Measurements from ENCODE around the gene ZNF555. TPM values are rescaled to one million over a fixed set of nuclear protein-coding genes. Genes with fewer than 3 reads are reported as not detected.

Gene ZNF555
- total RNA-seq, 1 donor = 6.2 TPM

DNA sequence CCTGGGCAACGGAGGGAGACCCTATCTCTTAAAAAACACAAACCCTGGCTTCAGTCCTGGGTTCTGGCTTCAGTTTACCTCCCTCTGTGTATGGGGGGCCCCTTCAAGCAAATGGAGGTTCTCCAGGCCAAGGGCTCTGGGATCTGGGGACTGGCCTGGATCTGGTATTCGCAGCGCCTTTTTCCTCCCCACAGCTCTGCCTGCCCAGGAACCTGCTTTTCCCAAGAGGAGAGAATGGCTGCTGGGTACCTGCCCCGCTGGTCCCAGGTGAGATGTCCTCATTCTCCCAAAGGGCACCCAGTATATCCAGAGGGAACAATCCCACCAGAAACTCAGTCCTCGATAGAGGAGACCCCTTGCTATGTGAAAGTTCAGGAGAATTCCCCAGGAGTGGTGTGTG lies 18.4 kb upstream of the ZNF555 start:
- Histone ChIP-seq H3K4me2 (ENCODE audit: insufficient read depth, low read length) (no peak overlapping the region), H4K20me1 (ENCODE audit: insufficient read depth, low read length) (no peaks in the 10 kb centered on the region), H3K4me3 (ENCODE audit: insufficient read depth, low read length) (no peak overlapping the region), H3K27ac (ENCODE audit: low read depth, low read length) (no peak overlapping the region), H2AFZ (ENCODE audit: low read length) (no peak overlapping the region), H3K9me3 (ENCODE audit: low read depth, low read length) (peaks cover under 1% of the 10 kb centered on the region), H3K4me1 (ENCODE audit: insufficient read depth, low read length) (no peaks in the 10 kb centered on the region), H3K79me2 (ENCODE audit: insufficient read depth, low read length) (no peaks in the 10 kb centered on the region), H3K27me3 (ENCODE audit: insufficient read depth, low read length) (no peaks in the 10 kb centered on the region), H3K36me3 (ENCODE audit: insufficient read depth, low read length) (peaks cover 6% of the 10 kb centered on the region)
- TF ChIP-seq, protein P1, sequence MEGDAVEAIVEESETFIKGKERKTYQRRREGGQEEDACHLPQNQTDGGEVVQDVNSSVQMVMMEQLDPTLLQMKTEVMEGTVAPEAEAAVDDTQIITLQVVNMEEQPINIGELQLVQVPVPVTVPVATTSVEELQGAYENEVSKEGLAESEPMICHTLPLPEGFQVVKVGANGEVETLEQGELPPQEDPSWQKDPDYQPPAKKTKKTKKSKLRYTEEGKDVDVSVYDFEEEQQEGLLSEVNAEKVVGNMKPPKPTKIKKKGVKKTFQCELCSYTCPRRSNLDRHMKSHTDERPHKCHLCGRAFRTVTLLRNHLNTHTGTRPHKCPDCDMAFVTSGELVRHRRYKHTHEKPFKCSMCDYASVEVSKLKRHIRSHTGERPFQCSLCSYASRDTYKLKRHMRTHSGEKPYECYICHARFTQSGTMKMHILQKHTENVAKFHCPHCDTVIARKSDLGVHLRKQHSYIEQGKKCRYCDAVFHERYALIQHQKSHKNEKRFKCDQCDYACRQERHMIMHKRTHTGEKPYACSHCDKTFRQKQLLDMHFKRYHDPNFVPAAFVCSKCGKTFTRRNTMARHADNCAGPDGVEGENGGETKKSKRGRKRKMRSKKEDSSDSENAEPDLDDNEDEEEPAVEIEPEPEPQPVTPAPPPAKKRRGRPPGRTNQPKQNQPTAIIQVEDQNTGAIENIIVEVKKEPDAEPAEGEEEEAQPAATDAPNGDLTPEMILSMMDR (IDR thresholded peaks at IDR 0.05; ENCODE audit: extremely low read depth, low read depth, low read length) = no peak
- DNase-seq (ENCODE audit: insufficient read length, low spot score, missing footprints) = no peak

DNA sequence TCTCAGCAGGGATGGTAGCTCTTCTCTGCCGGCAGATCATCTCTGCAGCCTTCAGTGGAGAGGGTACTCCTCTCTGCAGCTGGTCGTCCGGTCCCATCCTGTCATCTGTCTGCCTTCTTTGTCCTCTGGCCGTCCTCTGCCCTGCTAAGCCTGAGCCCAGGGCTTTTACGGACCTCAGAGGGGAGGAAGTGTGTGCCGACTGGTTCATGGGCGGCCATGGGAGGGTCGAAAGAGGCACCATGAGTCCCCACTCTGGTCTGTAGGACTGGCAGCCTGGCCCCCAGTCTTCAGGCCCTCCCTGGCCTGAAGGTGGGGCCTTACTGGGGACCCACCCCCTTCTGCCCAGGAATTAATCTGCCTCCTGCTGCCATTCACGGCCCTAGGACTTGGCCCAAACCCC lies 17.6 kb upstream of the ZNF555 start:
- no peaks in the 10 kb centered on the region for H4K20me1 ChIP-seq (ENCODE audit: insufficient read depth, low read length)
- H3K27ac ChIP-seq (ENCODE audit: low read depth, low read length) = no peak overlapping the region
- no peak overlapping the region for H3K4me3 ChIP-seq (ENCODE audit: insufficient read depth, low read length)
- H3K27me3 ChIP-seq (ENCODE audit: insufficient read depth, low read length) = no peaks in the 10 kb centered on the region
- H3K9me3 ChIP-seq (ENCODE audit: low read depth, low read length) = peaks cover 4% of the 10 kb centered on the region
- H3K79me2 ChIP-seq (ENCODE audit: insufficient read depth, low read length) = no peaks in the 10 kb centered on the region
- TF ChIP-seq, protein P1 (IDR thresholded peaks at IDR 0.05; ENCODE audit: extremely low read depth, low read depth, low read length) = no peak
- no peak for DNase-seq (ENCODE audit: insufficient read length, low spot score, missing footprints)
- no peak overlapping the region for H3K4me2 ChIP-seq (ENCODE audit: insufficient read depth, low read length)
- H2AFZ ChIP-seq (ENCODE audit: low read length) = no peak overlapping the region
- peaks cover 8% of the 10 kb centered on the region for H3K36me3 ChIP-seq (ENCODE audit: insufficient read depth, low read length)
- H3K4me1 ChIP-seq (ENCODE audit: insufficient read depth, low read length) = no peaks in the 10 kb centered on the region

DNA sequence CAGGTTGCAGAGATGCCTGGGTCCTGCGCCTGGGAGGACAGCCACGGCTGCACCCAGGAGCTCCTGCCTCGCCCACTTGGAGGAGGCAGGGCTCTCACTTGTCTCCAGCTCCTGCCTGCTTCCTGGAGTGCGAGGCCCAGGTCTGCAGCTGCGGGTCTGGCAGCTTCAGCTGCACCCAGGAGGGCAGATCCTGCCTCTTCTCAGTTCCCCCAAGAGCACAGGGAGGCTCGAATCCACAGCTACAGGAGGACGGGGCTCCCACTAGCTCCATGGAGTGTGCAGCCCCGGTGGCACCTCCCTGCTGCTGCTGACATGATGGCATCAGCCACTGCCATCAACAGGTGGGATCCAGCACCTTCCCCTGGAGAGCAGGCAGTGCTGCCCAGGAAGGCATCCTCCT lies 17.1 kb upstream of the ZNF555 start:
- no peaks in the 10 kb centered on the region for H3K79me2 ChIP-seq (ENCODE audit: insufficient read depth, low read length)
- no peaks in the 10 kb centered on the region for H3K27me3 ChIP-seq (ENCODE audit: insufficient read depth, low read length)
- DNase-seq (ENCODE audit: insufficient read length, low spot score, missing footprints) = no peak
- no peak overlapping the region for H3K27ac ChIP-seq (ENCODE audit: low read depth, low read length)
- peaks cover 4% of the 10 kb centered on the region for H3K9me3 ChIP-seq (ENCODE audit: low read depth, low read length)
- H3K4me3 ChIP-seq (ENCODE audit: insufficient read depth, low read length) = no peak overlapping the region
- no peaks in the 10 kb centered on the region for H4K20me1 ChIP-seq (ENCODE audit: insufficient read depth, low read length)
- TF ChIP-seq, protein P1 (IDR thresholded peaks at IDR 0.05; ENCODE audit: extremely low read depth, low read depth, low read length) = no peak
- H3K36me3 ChIP-seq (ENCODE audit: insufficient read depth, low read length) = peaks cover 8% of the 10 kb centered on the region
- H3K4me1 ChIP-seq (ENCODE audit: insufficient read depth, low read length) = no peaks in the 10 kb centered on the region
- H2AFZ ChIP-seq (ENCODE audit: low read length) = no peak overlapping the region
- no peak overlapping the region for H3K4me2 ChIP-seq (ENCODE audit: insufficient read depth, low read length)

DNA sequence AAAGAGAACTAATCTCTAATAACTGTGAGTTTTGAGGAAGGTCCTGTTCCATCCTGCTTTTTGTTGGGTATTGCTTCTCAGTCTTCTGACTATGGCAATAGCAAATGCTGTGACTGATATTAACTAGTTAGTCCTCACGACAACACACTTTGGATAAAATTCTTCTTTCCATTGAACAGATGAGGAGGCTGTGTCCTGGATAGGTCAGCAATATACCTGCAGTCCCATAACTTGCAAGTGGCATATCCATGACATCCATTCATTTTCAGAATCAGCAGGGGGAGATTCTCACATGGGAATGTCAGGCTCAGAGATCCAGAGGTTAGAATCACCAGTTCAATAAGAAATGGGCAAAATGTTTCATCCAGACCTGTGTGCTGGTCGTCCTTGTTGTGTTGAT lies 14.3 kb upstream of the ZNF555 start:
- Histone ChIP-seq H3K27ac (ENCODE audit: low read depth, low read length) (no peak overlapping the region), H3K79me2 (ENCODE audit: insufficient read depth, low read length) (no peaks in the 10 kb centered on the region), H3K4me3 (ENCODE audit: insufficient read depth, low read length) (no peak overlapping the region), H3K4me2 (ENCODE audit: insufficient read depth, low read length) (no peak overlapping the region), H4K20me1 (ENCODE audit: insufficient read depth, low read length) (no peaks in the 10 kb centered on the region), H2AFZ (ENCODE audit: low read length) (no peak overlapping the region), H3K27me3 (ENCODE audit: insufficient read depth, low read length) (no peaks in the 10 kb centered on the region), H3K36me3 (ENCODE audit: insufficient read depth, low read length) (peaks cover 8% of the 10 kb centered on the region), H3K9me3 (ENCODE audit: low read depth, low read length) (peaks cover 7% of the 10 kb centered on the region), H3K4me1 (ENCODE audit: insufficient read depth, low read length) (no peaks in the 10 kb centered on the region)
- TF ChIP-seq, protein P1 (IDR thresholded peaks at IDR 0.05; ENCODE audit: extremely low read depth, low read depth, low read length) = no peak
- no peak for DNase-seq (ENCODE audit: insufficient read length, low spot score, missing footprints)

Measured in osteoblast (primary cell).